ENCODE data around the gene KLHL15.

KLHL15 gene

DNA sequence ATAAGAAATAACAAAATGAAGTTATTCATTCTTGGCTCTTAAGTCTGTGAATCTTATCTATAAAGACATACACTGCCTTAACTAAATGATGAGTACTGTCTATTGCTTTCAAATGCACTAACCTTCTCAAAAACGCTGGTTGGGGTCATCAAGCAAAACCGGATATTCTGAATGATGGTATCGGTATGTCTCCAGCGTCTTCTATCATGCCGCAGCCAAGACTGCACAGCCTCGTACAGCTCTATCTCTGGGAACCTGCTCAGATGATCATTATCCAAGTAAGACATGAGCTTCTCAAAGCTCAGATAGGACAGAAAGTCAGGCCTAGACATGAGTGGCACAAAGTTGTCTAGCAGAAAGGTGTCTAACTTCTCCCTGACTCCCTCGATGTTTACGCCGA lies 21.1 kb downstream of the KLHL15 start:
- H3K79me2 ChIP-seq (ENCODE audit: insufficient read depth, low read length), result peaks cover 35% of the 10 kb centered on the region; the same call in 1 of the 2 replicates
- no peak overlapping the region for H3K4me3 ChIP-seq (ENCODE audit: low read length, poor library complexity, severe bottlenecking)
- H3K4me1 ChIP-seq (ENCODE audit: insufficient read depth, low read length, poor library complexity, severe bottlenecking), result no peaks in the 10 kb centered on the region
- no peaks in the 10 kb centered on the region for H3K9me2 ChIP-seq (replicated peaks; ENCODE audit: low read depth, low read length)
- no peaks in the 10 kb centered on the region for H3K27me3 ChIP-seq (ENCODE audit: insufficient read depth, low read length, poor library complexity, severe bottlenecking)
- no peak overlapping the region for H2AFZ ChIP-seq (ENCODE audit: low read length)
- peaks cover 25% of the 10 kb centered on the region; the same call in 1 of the 2 replicates for H3K36me3 ChIP-seq (ENCODE audit: insufficient read depth, low read length)
- H3K4me2 ChIP-seq (ENCODE audit: low read depth, low read length, poor library complexity, severe bottlenecking), result no peak overlapping the region
- no peak for TF ChIP-seq EZH2phosphoT487 (IDR thresholded peaks at IDR 0.05; ENCODE audit: borderline replicate concordance)
- TF ChIP-seq CTCF (conservative IDR thresholded peaks at IDR 0.05; ENCODE audit: low read length), result no peak
- H3F3A ChIP-seq (ENCODE audit: low read depth), result no peaks in the 10 kb centered on the region
- no peaks in the 10 kb centered on the region for H4K20me1 ChIP-seq (ENCODE audit: insufficient read depth, low read length, poor library complexity, severe bottlenecking)
- no peak overlapping the region for H3K9ac ChIP-seq (ENCODE audit: low read depth, low read length, poor library complexity, severe bottlenecking)
- H3K9me3 ChIP-seq (ENCODE audit: insufficient read depth, low read depth, low read length), result no peaks in the 10 kb centered on the region

GRCh38 chrX:24005028-24005427 lies 22.0 kb downstream of the KLHL15 start:
- H4K20me1 ChIP-seq (ENCODE audit: insufficient read depth, low read length, poor library complexity, severe bottlenecking), result no peaks in the 10 kb centered on the region
- no peaks in the 10 kb centered on the region for H3K27me3 ChIP-seq (ENCODE audit: insufficient read depth, low read length, poor library complexity, severe bottlenecking)
- H3K9me3 ChIP-seq (ENCODE audit: insufficient read depth, low read depth, low read length), result no peaks in the 10 kb centered on the region
- H3K4me1 ChIP-seq (ENCODE audit: insufficient read depth, low read length, poor library complexity, severe bottlenecking), result no peaks in the 10 kb centered on the region
- peaks cover 25% of the 10 kb centered on the region; the same call in 1 of the 2 replicates for H3K36me3 ChIP-seq (ENCODE audit: insufficient read depth, low read length)
- H3K9ac ChIP-seq (ENCODE audit: low read depth, low read length, poor library complexity, severe bottlenecking), result no peak overlapping the region
- H3F3A ChIP-seq (ENCODE audit: low read depth), result no peaks in the 10 kb centered on the region
- no peak for TF ChIP-seq CTCF (conservative IDR thresholded peaks at IDR 0.05; ENCODE audit: low read length)
- H2AFZ ChIP-seq (ENCODE audit: low read length), result no peak overlapping the region
- H3K79me2 ChIP-seq (ENCODE audit: insufficient read depth, low read length), result peaks cover 27% of the 10 kb centered on the region; the same call in 1 of the 2 replicates
- H3K4me3 ChIP-seq (ENCODE audit: low read length, poor library complexity, severe bottlenecking), result no peak overlapping the region
- no peaks in the 10 kb centered on the region for H3K9me2 ChIP-seq (replicated peaks; ENCODE audit: low read depth, low read length)
- no peak overlapping the region for H3K4me2 ChIP-seq (ENCODE audit: low read depth, low read length, poor library complexity, severe bottlenecking)

- no peaks in the 10 kb centered on the region for H3F3A ChIP-seq (ENCODE audit: low read depth)
- H4K20me1 ChIP-seq (ENCODE audit: insufficient read depth, low read length, poor library complexity, severe bottlenecking), result no peaks in the 10 kb centered on the region
- TF ChIP-seq EZH2phosphoT487 (IDR thresholded peaks at IDR 0.05; ENCODE audit: borderline replicate concordance), result no peak
- no peak for TF ChIP-seq CTCF (conservative IDR thresholded peaks at IDR 0.05; ENCODE audit: low read length)
- H3K9me3 ChIP-seq (ENCODE audit: insufficient read depth, low read depth, low read length), result no peaks in the 10 kb centered on the region
- no peaks in the 10 kb centered on the region for H3K4me1 ChIP-seq (ENCODE audit: insufficient read depth, low read length, poor library complexity, severe bottlenecking)
- no peak overlapping the region for H3K9ac ChIP-seq (ENCODE audit: low read depth, low read length, poor library complexity, severe bottlenecking)
- H3K36me3 ChIP-seq (ENCODE audit: insufficient read depth, low read length), result peaks cover 25% of the 10 kb centered on the region; the same call in 1 of the 2 replicates
- no peaks in the 10 kb centered on the region for H3K27me3 ChIP-seq (ENCODE audit: insufficient read depth, low read length, poor library complexity, severe bottlenecking)
- H3K9me2 ChIP-seq (replicated peaks; ENCODE audit: low read depth, low read length), result no peaks in the 10 kb centered on the region
- no peak overlapping the region for H3K4me2 ChIP-seq (ENCODE audit: low read depth, low read length, poor library complexity, severe bottlenecking)
- no peak overlapping the region for H3K4me3 ChIP-seq (ENCODE audit: low read length, poor library complexity, severe bottlenecking)
- no peak overlapping the region for H2AFZ ChIP-seq (ENCODE audit: low read length)
- peaks cover 16% of the 10 kb centered on the region for H3K79me2 ChIP-seq (ENCODE audit: insufficient read depth, low read length)
Observed at GRCh38 chrX:24002792-24003191, 24.2 kb downstream of the KLHL15 start.

All from Loucy (cell line).